Stomach (tissue), 9 donors: ENCODE data around the gene MCF2L. TPM values are rescaled to one million over a fixed set of nuclear protein-coding genes. Genes with fewer than 3 reads are reported as not detected.

Experiments used
- DNase-seq, 2 donors: peaks; one replicate each; pipeline versions ENCODE4 v3.0.0 to v3.0.0-alpha.2; 2013 to 2019
- H3K27ac ChIP-seq, 5 donors: fragments of 200-600 bp in 4 of 5; sonication (generic) in 4 of 5; one replicate each; pipeline ENCODE4 v1.5.1; 2013 to 2019; ENCODE audit warnings: mild to moderate bottlenecking in 1 of 5, moderate library complexity in 1 of 5
- H3K27me3 ChIP-seq, 3 donors: fragments of 200-600 bp; sonication (generic); one replicate each; pipeline ENCODE4 v1.5.1; 2017 to 2019; ENCODE audit warnings: mixed run types in 1 of 3
- H3K36me3 ChIP-seq, 4 donors: fragments of 200-600 bp; sonication (generic); 1 replicate in 3 of 4; 2 replicates in 1 of 4; pipeline ENCODE4 v1.5.1; 2016 to 2019
- H3K4me1 ChIP-seq, 4 donors: fragments of 200-600 bp; sonication (generic); one replicate each; pipeline ENCODE4 v1.5.1; 2016 to 2019
- H3K4me3 ChIP-seq, 4 donors: fragments of 200-600 bp; sonication (generic) in 3 of 4; one replicate each; pipeline ENCODE4 v1.5.1; 2016 to 2019; ENCODE audit warnings: mild to moderate bottlenecking in 1 of 4
- H3K9me3 ChIP-seq, 4 donors: fragments of 200-600 bp; sonication (generic); one replicate each; pipeline ENCODE4 v1.5.1; 2016 to 2019
- CTCF ChIP-seq, 7 experiments: fragments of 450-650 bp in 4 of 7; fragments of 200-600 bp in 3 of 7; sonication (generic) in 3 of 7; IDR thresholded peaks; one replicate each; pipeline ENCODE4 v1.5.1; 2016 to 2019; ENCODE audit warnings: antibody characterized with exemption in 7 of 7, control low read depth in 2 of 7, mild to moderate bottlenecking in 1 of 7
- EP300 ChIP-seq: sonication (generic); formaldehyde crosslinking; IDR thresholded peaks from one replicate; pipeline ENCODE4 v1.6.1; 2017; ENCODE audit warnings: antibody characterized with exemption
- POLR2A ChIP-seq, 4 donors: fragments of 450-650 bp; IDR thresholded peaks; one replicate each; pipeline ENCODE4 v1.6.1; 2016; ENCODE audit warnings: antibody characterized with exemption in 4 of 4, control low read depth in 2 of 4, mild to moderate bottlenecking in 1 of 4, moderate library complexity in 1 of 4
- POLR2AphosphoS5 ChIP-seq, 3 donors: sonication (generic); formaldehyde crosslinking; IDR thresholded peaks; one replicate each; pipeline ENCODE4 v1.6.1; 2016; ENCODE audit warnings: antibody characterized with exemption in 3 of 3
- WGBS, 5 donors: extraction: QIAGEN DNeasy Blood & Tissue Kit in 3 of 5; methylation state at CpG; one replicate each; pipeline versions ENCODE4 v1.1.5 to v1.1.7; 2013 to 2018; 5-methylcytosine and 5-hydroxymethylcytosine counted together
- intact Hi-C: fragments of 100-400 bp; cut with DNase I; formaldehyde crosslinking; loops from one replicate; pipeline ENCODE4 v1.15.1; 2023; ENCODE audit warnings: low total_unique reads
- polyA plus RNA-seq, 3 donors: library from polyadenylated mRNA; stranded (reverse); fragments of 200-250 nt; gene quantifications; one replicate each; pipeline ENCODE4 v1.2.3, GENCODE V29; 2013
- total RNA-seq, 5 donors: library from RNA; depleted of rRNA; stranded (reverse); fragments of >200 nt; gene quantifications; one replicate each; pipeline versions ENCODE4 v1.1.0 to v1.2.3, GENCODE V29; 2014 to 2016
- donor health status: healthy with polysubstance abuse.
- donor health status: Bipolar disorder and iron deficiency.
- donor health status: healthy.

MCF2L gene
- total and polyA plus RNA-seq, 8 donors = 10.8 to 363 (median 39.4) TPM

GRCh38 chr13:112968380-112968909, 569 bp upstream of the MCF2L start:
- peak overlapping the region; percentile 49 to 64 (median 59) for H3K4me3 ChIP-seq
- DNase-seq = peak; percentile 79 to 83
- intact Hi-C loops = no loop called here
- H3K36me3 ChIP-seq = no peaks in the 10 kb centered on the region
- WGBS, 5 donors = 3 to 20% (median 4%) methylated on average over 1 to 52 of the region's 52 CpGs
- peak in 3 of 7 experiments; percentile 32 to 42 (median 38) for TF ChIP-seq CTCF (IDR thresholded peaks at IDR 0.05)
- no peak for TF ChIP-seq POLR2A (IDR thresholded peaks at IDR 0.05)
- peak overlapping the region; percentile 76 to 84 (median 83) for H3K27ac ChIP-seq
- H3K9me3 ChIP-seq = no peaks in the 10 kb centered on the region
- H3K4me1 ChIP-seq = peaks cover 19 to 27% (median 24%) of the 10 kb centered on the region in 4 donors
- peaks cover 0 to 56% (median 10%) of the 10 kb centered on the region in 3 donors for H3K27me3 ChIP-seq

- Histone ChIP-seq H3K27ac (peak overlapping the region; percentile 76 to 84 (median 83)), H3K36me3 (no peaks in the 10 kb centered on the region), H3K9me3 (no peaks in the 10 kb centered on the region), H3K4me1 (peaks cover 19 to 27% (median 24%) of the 10 kb centered on the region in 4 donors), H3K27me3 (peaks cover 0 to 56% (median 10%) of the 10 kb centered on the region in 3 donors), H3K4me3 (peak overlapping the region; percentile 49 to 64 (median 59))
- WGBS, 5 donors = 37 to 45% (median 39%) methylated on average over 13 of the region's 13 CpGs
- TF ChIP-seq EP300 (no peak), POLR2A (IDR thresholded peaks at IDR 0.05) (no peak), CTCF (IDR thresholded peaks at IDR 0.05) (no peak), POLR2AphosphoS5 (IDR thresholded peaks at IDR 0.05) (no peak)
- no peak for DNase-seq
- intact Hi-C loops = no loop called here
These were observed 801 bp downstream of the MCF2L start for GRCh38 chr13:112969692-112970338.

- Histone ChIP-seq H3K9me3 (no peaks in the 10 kb centered on the region), H3K36me3 (no peaks in the 10 kb centered on the region), H3K27ac (no peak overlapping the region), H3K4me3 (no peak overlapping the region), H3K27me3 (peaks cover 0 to 48% (median 10%) of the 10 kb centered on the region in 3 donors), H3K4me1 (peaks cover 19 to 27% (median 24%) of the 10 kb centered on the region in 4 donors)
- WGBS, 5 donors = 88 to 92% (median 90%) methylated on average over 23 of the region's 23 CpGs
- intact Hi-C loops = no loop called here
- no peak for TF ChIP-seq POLR2AphosphoS5 (IDR thresholded peaks at IDR 0.05)
- no peak for TF ChIP-seq POLR2A (IDR thresholded peaks at IDR 0.05)
- TF ChIP-seq CTCF (IDR thresholded peaks at IDR 0.05) = no peak
- no peak for TF ChIP-seq EP300
- no peak for DNase-seq
These were observed 1.7 kb downstream of the MCF2L start for GRCh38 chr13:112970552-112971287.

GRCh38 chr13:112971288-112971643, 2.3 kb downstream of the MCF2L start:
- Histone ChIP-seq H3K27me3 (peaks cover 0 to 45% (median 10%) of the 10 kb centered on the region in 3 donors), H3K4me1 (peaks cover 19 to 27% (median 24%) of the 10 kb centered on the region in 4 donors), H3K9me3 (no peaks in the 10 kb centered on the region), H3K4me3 (no peak overlapping the region), H3K27ac (no peak overlapping the region), H3K36me3 (no peaks in the 10 kb centered on the region)
- TF ChIP-seq CTCF (IDR thresholded peaks at IDR 0.05) = no peak
- no peak for DNase-seq
- WGBS, 5 donors = 94 to 100% (median 95%) methylated on average over 4 to 6 of the region's 6 CpGs
- intact Hi-C loops = no loop called here
